ENCODE results near the gene SLC44A5.

Gene SLC44A5

DNA sequence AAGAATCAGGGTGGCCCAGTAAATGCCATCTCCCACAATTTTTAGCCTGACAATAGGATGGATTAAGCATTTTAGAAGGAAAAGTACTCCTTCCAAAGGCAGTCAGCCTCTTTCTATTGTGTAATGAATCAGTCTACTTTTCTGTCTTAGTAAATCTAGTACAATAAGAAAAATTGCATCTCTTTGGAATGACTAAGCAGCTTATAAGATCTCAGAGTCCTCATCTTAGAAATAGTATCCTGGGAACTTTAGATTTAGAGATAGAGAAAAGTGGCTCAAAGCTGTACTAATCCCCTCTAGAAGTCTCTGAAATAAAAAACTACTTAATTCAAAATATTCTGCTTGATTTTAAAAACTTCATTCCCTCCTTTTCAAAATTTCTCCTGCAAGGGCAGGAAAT, 81.4 kb downstream of the SLC44A5 start:
- DNase-seq, result no peak
- no peaks in the 10 kb centered on the region for H3K27me3 ChIP-seq (ENCODE audit: insufficient read depth, low read depth, severe bottlenecking)
- no peaks in the 10 kb centered on the region for H3K9me3 ChIP-seq (ENCODE audit: severe bottlenecking)
- no peak overlapping the region for H3K4me3 ChIP-seq (ENCODE audit: low read depth, low read length)
- H3K36me3 ChIP-seq, result no peaks in the 10 kb centered on the region
- TF ChIP-seq, protein P1, sequence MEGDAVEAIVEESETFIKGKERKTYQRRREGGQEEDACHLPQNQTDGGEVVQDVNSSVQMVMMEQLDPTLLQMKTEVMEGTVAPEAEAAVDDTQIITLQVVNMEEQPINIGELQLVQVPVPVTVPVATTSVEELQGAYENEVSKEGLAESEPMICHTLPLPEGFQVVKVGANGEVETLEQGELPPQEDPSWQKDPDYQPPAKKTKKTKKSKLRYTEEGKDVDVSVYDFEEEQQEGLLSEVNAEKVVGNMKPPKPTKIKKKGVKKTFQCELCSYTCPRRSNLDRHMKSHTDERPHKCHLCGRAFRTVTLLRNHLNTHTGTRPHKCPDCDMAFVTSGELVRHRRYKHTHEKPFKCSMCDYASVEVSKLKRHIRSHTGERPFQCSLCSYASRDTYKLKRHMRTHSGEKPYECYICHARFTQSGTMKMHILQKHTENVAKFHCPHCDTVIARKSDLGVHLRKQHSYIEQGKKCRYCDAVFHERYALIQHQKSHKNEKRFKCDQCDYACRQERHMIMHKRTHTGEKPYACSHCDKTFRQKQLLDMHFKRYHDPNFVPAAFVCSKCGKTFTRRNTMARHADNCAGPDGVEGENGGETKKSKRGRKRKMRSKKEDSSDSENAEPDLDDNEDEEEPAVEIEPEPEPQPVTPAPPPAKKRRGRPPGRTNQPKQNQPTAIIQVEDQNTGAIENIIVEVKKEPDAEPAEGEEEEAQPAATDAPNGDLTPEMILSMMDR (IDR thresholded peaks at IDR 0.05; ENCODE audit: low read depth, low read length), result no peak
- no peak overlapping the region for H3K27ac ChIP-seq

DNA sequence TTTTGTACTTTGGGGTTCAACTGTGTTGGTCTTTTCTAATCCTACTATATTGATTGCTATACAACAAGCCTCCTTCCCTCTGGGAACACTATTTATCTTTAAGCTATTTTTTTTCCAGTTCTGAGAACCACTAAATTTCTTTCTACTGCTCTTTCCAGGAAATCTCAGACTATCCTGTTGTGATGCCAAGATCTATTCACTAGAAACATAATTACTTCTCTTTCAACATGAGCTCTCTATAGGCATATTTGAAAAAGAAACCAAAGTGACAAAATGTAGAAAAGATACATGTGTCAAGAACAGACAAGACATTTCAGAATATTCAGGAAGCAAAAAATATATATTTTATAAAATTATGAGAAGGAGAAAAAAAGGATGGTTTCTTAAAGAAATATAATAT, 82.9 kb downstream of the SLC44A5 start:
- no peak for DNase-seq
- Histone ChIP-seq H3K4me3 (ENCODE audit: low read depth, low read length) (no peak overlapping the region), H3K27ac (no peak overlapping the region), H3K36me3 (no peaks in the 10 kb centered on the region), H3K9me3 (ENCODE audit: severe bottlenecking) (no peaks in the 10 kb centered on the region), H3K27me3 (ENCODE audit: insufficient read depth, low read depth, severe bottlenecking) (no peaks in the 10 kb centered on the region)
- TF ChIP-seq, protein P1 (IDR thresholded peaks at IDR 0.05; ENCODE audit: low read depth, low read length), result no peak

DNA sequence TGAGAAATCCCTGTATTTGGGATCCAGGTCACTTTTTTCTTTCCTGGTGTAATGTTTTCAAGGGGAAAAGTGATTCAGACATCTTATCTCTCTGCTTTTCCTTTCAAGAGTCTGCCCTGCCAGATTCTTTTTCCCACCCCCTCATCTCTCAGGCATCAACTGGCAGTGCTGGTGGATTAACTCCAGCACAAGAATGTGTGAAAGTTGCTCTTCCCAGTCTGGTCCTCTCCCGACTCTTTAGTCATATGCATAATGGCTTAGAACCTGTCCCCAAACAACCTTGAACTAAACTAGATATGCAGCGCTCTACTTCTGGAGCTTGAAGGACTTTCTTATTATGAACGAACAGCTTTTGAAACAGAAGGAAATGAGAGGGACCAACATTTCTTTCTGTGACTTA, 88.5 kb downstream of the SLC44A5 start:
- H3K36me3 ChIP-seq, result no peaks in the 10 kb centered on the region
- TF ChIP-seq, protein P1 (IDR thresholded peaks at IDR 0.05; ENCODE audit: low read depth, low read length), result no peak
- H3K9me3 ChIP-seq (ENCODE audit: severe bottlenecking), result no peaks in the 10 kb centered on the region
- no peak overlapping the region for H3K27ac ChIP-seq
- DNase-seq, result no peak
- H3K27me3 ChIP-seq (ENCODE audit: insufficient read depth, low read depth, severe bottlenecking), result no peaks in the 10 kb centered on the region
- no peak overlapping the region for H3K4me3 ChIP-seq (ENCODE audit: low read depth, low read length)

DNA sequence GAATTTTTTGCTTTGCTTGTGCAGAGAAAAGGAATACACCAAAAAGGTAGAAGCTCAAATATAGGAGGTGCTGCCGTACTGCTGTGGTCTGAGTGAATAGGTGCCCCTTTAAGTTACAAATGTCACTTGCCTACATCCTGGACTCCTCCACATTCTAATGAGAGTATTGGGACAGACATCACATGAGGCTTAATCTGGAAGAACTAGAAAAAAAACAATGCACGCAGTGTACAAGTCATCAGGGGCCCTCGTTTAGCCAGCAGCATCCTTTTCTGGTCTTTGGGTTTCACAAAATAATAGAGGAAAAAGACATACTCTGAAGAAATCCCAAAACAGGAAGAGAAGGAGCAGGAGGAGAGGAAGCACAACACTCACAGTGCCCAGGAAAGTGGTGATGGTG, 89.3 kb downstream of the SLC44A5 start:
- TF ChIP-seq, protein P1 (IDR thresholded peaks at IDR 0.05; ENCODE audit: low read depth, low read length), result no peak
- H3K27ac ChIP-seq, result no peak overlapping the region
- no peaks in the 10 kb centered on the region for H3K9me3 ChIP-seq (ENCODE audit: severe bottlenecking)
- H3K4me3 ChIP-seq (ENCODE audit: low read depth, low read length), result no peak overlapping the region
- H3K36me3 ChIP-seq, result no peaks in the 10 kb centered on the region
- H3K27me3 ChIP-seq (ENCODE audit: insufficient read depth, low read depth, severe bottlenecking), result no peaks in the 10 kb centered on the region
- DNase-seq, result no peak

DNA sequence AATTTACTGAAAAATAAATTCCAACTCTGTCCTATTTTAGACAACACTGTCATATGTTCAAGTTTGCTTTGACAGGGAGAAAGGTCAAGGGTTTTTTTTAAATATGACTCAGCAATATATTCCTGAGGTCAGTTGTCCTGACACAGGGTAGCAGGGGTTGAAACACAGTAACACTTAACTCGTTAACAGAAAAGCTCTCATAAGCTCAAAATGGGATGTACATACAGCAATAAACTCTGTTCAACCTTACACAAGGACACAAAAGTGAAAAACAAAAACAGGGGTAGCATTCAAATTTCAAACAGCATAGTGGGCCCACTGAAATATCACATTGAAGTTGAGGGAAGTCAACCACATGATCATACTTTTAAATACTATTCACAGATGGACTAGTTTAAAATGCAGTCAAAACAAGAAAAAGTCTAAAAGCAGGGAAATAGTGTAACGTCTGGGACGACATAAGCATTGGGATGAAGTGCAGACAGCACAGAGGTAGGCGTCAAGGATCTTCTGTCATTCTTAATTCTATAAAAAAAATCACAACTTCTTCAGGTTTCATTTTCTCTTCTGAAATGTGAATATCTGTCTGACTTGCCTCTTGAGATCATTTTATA, 89.9 kb downstream of the SLC44A5 start:
- H3K9me3 ChIP-seq (ENCODE audit: severe bottlenecking), result no peaks in the 10 kb centered on the region
- H3K27me3 ChIP-seq (ENCODE audit: insufficient read depth, low read depth, severe bottlenecking), result no peaks in the 10 kb centered on the region
- no peak overlapping the region for H3K4me3 ChIP-seq (ENCODE audit: low read depth, low read length)
- H3K36me3 ChIP-seq, result no peaks in the 10 kb centered on the region
- TF ChIP-seq, protein P1 (IDR thresholded peaks at IDR 0.05; ENCODE audit: low read depth, low read length), result no peak
- no peak overlapping the region for H3K27ac ChIP-seq
- no peak for DNase-seq
